HFFc6 (cell line): Measurements from ENCODE around the gene LYPD6. TPM values are rescaled to one million over a fixed set of nuclear protein-coding genes. Genes with fewer than 3 reads are reported as not detected.

Source experiments
- DNase-seq: peaks from one replicate; pipeline ENCODE4 v3.0.0-alpha.2; 2018
- H3K27ac Mint-ChIP-seq: 2 replicates; pipeline ENCODE4 v1.8.0; 2020; ENCODE audit warnings: mild to moderate bottlenecking, mixed read lengths
- H3K27me3 Mint-ChIP-seq: 2 replicates; pipeline ENCODE4 v1.8.0; 2021; ENCODE audit warnings: mild to moderate bottlenecking, moderate library complexity, mixed read lengths; ENCODE audit not compliant: insufficient read depth
- H3K36me3 Mint-ChIP-seq: 2 replicates; pipeline ENCODE4 v1.8.0; 2021; ENCODE audit warnings: low read depth, mixed read lengths
- H3K4me1 Mint-ChIP-seq: 2 replicates; pipeline ENCODE4 v1.8.0; 2020; ENCODE audit warnings: low read depth, mixed read lengths
- H3K4me3 Mint-ChIP-seq: 2 replicates; pipeline ENCODE4 v1.8.0; 2020; ENCODE audit warnings: mild to moderate bottlenecking, moderate library complexity, mixed read lengths
- H3K9me3 Mint-ChIP-seq: 2 replicates; pipeline ENCODE4 v1.8.0; 2020; ENCODE audit warnings: mild to moderate bottlenecking, mixed read lengths
- CTCF ChIP-seq: fragments of 200-600 bp; sonication (generic); IDR thresholded peaks from 2 replicates; pipeline ENCODE4 v1.5.0; 2021; ENCODE audit warnings: antibody characterized with exemption, mild to moderate bottlenecking
- total RNA-seq, 6 experiments: library from RNA; stranded (reverse); fragmentation: NEBNext Ultra II Directional; extraction: Animal tissue kit (Norgen Biotek cat#: 25700); gene quantifications; 2 replicates in 1 of 6; 3 replicates in 5 of 6; pipeline ENCODE4 v1.2.3, GENCODE V29; 2021

The LYPD6 gene
- total RNA-seq, 6 experiments from 2014 or later, result 16.7 to 29.4 (median 22.4) TPM

DNA sequence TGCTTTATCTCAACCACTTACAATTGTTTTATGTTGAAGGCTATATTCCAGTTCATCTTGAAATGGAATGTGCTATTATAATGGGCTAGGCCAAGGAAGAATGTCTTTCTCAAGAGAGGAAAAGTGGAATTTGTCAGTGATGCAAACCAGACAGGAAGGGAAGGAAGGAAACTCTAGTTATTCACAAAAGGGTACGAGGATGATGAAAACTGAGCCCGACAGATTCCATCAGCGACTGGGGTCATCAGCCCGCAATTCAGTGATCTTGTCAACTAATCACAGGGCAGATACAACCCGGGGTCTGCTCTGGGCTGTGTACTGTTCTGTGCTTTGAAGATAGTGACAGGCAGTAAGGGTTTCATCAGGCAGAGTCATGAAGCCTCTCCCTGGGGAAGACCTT lies 23.4 kb upstream of the LYPD6 start:
- DNase-seq, result no peak
- Mint-ChIP-seq H3K4me3 (no peak overlapping the region), H3K27ac (peak overlapping the region; percentile 29; the same call in 1 of the 2 replicates), H3K4me1 (peaks cover 13% of the 10 kb centered on the region; the same call in 1 of the 2 replicates), H3K27me3 (peaks cover 16% of the 10 kb centered on the region), H3K36me3 (no peaks in the 10 kb centered on the region), H3K9me3 (no peaks in the 10 kb centered on the region)
- no peak for TF ChIP-seq CTCF

GRCh38 chr2:149310349-149310748 lies 20.0 kb upstream of the LYPD6 start:
- Mint-ChIP-seq H3K9me3 (no peaks in the 10 kb centered on the region), H3K27ac (no peak overlapping the region), H3K36me3 (no peaks in the 10 kb centered on the region), H3K27me3 (peaks cover 13% of the 10 kb centered on the region), H3K4me1 (peaks cover 24% of the 10 kb centered on the region), H3K4me3 (no peak overlapping the region)
- TF ChIP-seq CTCF, result no peak
- DNase-seq, result no peak

- TF ChIP-seq CTCF, result no peak
- Mint-ChIP-seq H3K4me3 (no peak overlapping the region), H3K9me3 (no peaks in the 10 kb centered on the region), H3K36me3 (no peaks in the 10 kb centered on the region), H3K4me1 (peaks cover 16% of the 10 kb centered on the region), H3K27me3 (peaks cover 13% of the 10 kb centered on the region), H3K27ac (no peak overlapping the region)
- DNase-seq, result no peak
These were observed 18.3 kb upstream of the LYPD6 start for GRCh38 chr2:149312039-149312438.

GRCh38 chr2:149313512-149313972 lies 16.8 kb upstream of the LYPD6 start:
- Mint-ChIP-seq H3K4me1 (peaks cover 16% of the 10 kb centered on the region), H3K27ac (no peak overlapping the region), H3K36me3 (no peaks in the 10 kb centered on the region; the same call in 1 of the 2 replicates), H3K9me3 (no peaks in the 10 kb centered on the region), H3K27me3 (peaks cover 6% of the 10 kb centered on the region; the same call in 1 of the 2 replicates), H3K4me3 (peak overlapping the region; percentile 69)
- TF ChIP-seq CTCF, result peak; percentile 85
- peak; percentile 40 for DNase-seq

DNA sequence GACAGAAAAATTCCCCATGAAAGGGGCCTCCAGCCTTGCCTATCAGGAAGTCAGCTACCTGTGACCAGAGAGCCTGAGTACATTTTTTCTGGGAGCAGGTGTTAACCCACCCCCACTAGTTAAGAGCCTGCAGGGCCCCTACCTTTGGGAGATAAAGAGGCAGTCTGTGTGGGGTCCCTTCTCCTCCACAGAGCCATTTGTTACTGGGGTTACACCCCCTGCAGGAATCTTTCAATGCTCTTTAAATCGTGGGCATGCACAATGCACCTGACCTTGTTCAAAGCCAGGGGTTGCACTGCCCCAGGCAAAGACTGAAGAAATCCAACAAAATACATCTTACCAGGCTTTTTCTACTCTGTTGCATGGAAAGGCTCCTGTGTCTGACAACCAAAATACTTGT lies 15.7 kb upstream of the LYPD6 start:
- Mint-ChIP-seq H3K27me3 (peaks cover 6% of the 10 kb centered on the region; the same call in 1 of the 2 replicates), H3K9me3 (no peaks in the 10 kb centered on the region), H3K4me3 (no peak overlapping the region), H3K36me3 (no peaks in the 10 kb centered on the region; the same call in 1 of the 2 replicates), H3K4me1 (peaks cover 16% of the 10 kb centered on the region), H3K27ac (no peak overlapping the region)
- no peak for DNase-seq
- no peak for TF ChIP-seq CTCF
